GM10847 (cell line): ENCODE results near the gene ARL3.

ENCODE experiments used
- POLR2A ChIP-seq: IDR thresholded peaks from 2 replicates; pipeline ENCODE4 v1.6.1; 2011; ENCODE audit not compliant: insufficient read length; ENCODE audit errors: extremely low read depth

Gene ARL3

DNA sequence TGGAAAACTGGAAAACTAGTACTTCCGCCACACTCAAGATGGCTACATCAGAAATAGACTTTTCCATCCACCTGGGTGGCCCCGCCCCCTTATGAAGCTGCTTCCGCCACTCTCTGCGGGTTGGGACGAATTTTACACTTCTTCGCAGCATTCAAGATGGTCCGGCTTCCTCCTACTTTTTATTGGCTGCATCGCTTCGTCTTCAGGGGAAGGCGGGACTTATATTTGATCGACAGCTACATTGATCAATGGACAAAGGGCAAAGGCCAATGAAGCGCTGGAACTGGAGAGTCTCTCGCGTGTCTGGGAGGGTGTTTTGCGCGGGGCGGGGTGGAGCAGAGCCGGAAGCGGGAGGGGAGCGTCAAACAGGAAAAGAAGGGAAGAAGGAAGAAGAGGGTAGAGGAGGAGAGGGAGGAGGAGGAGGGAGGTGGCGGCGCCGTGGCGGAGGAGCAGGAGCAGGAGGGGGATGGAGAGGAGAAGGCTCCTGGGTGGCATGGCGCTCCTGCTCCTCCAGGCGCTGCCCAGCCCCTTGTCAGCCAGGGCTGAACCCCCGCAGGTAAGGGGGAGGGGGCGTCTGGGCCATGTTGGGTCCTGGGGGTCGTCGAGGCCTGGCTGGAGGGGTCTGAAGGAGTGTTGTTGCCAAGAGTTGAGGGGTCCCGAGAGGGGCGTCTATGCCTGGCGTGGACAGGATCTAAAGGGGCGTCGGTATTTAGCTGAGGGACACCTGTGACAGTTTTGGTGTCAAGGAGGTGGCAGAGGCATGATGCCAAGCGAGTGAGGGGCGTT, 29.6 kb upstream of the ARL3 start, which contains the start of gene WBP1L:
Gene WBP1L, plus strand, starts transcription at position 361 of the 786 bp plus-strand sequence. Its CDS starts 106 bp downstream, at position 467.
- peak; percentile 54 for TF ChIP-seq POLR2A

- TF ChIP-seq POLR2A, result no peak
Observed at GRCh38 chr10:102743078-102743587, 28.9 kb upstream of the ARL3 start.

DNA sequence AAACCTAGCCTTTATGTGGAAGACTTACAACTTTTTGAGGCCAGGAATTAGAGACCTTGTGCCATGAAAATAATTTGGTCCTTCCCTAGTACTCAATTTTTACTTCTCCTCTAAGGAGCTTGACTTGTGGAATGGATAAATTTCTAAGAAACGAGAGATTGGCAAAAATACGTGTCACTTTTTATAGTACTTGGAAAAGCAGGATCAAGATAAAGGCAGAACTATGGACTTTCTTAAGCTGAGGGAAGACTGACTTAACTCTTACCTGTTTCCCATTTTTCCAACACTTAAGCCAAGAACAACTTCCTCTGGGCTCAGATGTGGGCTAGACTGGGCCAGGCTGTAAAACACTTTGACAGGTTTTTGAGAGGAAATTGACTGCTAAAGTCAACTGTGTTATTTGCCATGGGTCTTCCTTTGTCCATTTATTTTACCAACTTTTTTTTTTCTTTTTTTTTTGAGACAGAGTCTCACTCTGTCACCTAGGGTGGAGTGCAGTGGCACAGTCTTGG, 27.6 kb upstream of the ARL3 start:
- TF ChIP-seq POLR2A, result no peak

DNA sequence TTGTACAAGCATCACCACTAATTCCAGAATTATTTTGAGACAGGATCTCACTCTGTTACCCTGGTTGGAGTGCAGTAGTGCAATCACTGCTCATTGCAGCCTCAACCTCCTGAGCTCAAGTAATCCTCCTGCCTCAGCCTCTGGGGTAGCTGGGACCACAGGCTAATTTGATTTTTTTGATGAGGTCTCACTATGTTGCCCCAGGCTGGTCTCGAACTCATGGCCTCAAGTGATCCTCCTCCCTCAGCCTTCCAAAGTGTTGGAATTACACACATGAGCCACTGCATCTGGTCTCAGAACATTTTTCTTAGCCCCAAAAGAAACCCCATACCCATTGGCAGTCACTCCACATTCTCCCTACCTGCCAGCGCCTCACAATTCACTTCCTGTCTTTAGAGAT, 26.0 kb upstream of the ARL3 start:
- TF ChIP-seq POLR2A, result no peak

DNA sequence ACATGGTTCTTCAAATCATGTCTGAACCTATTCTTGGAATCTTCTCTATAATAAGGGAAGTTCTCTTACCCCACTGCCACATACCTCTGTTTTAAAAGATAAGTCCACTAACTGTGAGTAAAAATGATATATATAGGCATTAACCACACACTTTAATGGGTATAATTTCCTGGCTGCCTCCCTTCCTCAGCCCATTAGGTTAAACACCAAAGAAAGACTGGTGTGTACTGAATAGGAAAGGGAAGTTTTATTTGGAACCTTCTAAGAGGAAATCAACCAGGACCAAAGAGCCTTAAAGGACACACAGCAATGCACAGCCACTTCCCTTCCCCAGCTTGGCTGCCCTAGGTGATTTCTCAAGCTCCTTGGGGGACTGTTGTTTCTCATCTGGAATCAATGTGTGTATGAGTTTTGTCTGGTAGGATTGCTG, 24.5 kb upstream of the ARL3 start:
- no peak for TF ChIP-seq POLR2A

DNA sequence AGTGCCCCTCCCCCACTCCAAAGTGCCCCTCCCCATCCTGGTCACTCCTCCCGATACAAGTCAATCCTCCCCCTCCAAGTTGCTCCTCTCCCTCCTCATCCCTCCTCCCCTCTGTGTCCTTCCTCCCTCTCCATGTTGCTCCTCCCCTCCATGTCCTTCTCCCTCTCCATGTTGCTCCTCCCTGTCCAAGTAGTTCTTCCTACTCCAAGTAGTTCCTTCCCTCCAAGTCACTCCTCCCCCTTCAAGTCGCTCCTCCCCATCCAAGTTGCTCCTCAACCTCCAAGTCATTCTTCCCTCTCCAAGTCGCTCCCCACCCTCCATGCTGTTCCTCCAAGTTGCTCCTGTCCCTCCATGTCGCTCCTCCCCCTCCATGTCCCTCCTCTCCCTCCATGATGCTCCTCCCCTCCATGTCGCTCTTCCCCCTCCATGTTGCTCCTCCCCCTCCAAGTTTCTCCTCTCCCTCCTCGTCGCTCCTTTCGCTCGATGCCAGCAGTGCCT, 20.9 kb upstream of the ARL3 start:
- TF ChIP-seq POLR2A, result no peak

GRCh38 chr10:102732661-102733060, 18.5 kb upstream of the ARL3 start:
- TF ChIP-seq POLR2A, result no peak

DNA sequence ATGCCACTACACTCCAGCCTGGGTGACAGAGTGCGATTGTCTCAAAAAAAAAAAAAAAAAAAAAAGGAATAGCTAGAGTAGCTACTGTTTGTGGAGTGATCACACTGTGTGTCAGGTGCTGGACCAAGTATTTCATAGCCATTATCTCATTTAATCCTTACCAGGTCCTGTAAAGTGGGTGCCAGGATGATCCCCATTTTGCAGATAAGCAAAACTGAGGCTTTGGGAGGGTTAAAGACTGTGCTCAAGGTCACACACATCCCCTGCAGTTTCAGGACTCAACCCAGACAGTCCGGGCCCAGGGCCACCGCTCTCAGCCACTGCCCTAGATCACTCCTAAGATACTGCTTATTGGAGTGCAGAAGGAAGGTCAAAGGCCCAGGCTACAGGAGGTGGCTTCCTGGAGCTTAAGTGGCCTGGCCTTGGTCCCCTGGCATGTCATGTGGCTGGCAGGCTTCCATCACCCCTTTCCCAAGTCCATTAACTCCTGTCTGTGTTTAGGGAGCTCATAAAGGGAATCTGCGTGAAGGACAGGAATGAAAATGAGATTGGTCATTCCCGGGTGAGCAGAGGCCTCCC, 17.1 kb upstream of the ARL3 start:
- no peak for TF ChIP-seq POLR2A

DNA sequence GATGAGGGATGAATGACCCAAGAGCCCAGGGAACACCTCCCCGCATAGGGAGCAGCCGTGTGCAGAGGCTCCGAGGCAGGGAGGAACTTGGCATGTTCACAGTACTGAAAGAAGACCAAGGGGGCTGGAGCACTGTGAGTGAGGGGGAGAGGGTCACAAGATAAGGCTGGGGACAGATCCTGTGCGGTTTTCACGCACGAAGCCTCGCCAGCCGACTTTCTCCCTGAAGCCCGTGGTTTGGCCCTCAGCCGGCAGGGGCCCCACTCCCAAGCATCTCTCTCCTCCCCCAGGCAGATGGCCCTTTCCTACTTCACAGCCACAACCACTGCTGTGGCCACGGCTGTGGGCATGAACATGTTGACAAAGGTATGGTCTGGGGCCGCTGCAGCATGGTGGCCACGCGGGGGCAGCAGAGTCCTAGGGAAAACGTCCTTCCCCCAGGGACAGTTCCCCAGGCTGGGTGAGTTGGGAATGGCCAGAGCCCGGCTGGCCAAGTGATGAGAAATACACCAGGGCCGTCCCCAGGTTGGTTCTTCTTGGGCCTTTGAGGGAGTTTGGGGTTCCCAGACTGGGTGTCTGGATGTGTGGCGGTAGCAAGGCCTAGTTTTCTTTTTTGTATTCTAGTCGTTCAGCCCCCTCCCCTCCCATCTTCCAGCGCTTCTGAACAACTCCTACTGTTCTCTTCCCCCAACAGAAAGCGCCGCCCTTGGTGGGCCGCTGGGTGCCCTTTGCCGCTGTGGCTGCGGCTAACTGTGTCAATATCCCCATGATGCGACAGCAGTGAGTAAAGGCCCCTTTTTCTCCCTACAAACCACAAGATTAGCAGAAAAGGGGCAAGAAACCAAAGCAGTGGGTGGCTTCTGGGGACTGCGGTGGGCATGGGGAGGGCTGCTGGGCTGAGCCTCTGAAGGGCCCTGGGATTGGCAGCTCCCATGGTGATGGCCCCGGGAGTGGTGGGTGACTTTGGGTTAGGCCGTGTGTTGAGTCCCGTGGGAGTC, 15.1 kb upstream of the ARL3 start:
- no peak for TF ChIP-seq POLR2A

DNA sequence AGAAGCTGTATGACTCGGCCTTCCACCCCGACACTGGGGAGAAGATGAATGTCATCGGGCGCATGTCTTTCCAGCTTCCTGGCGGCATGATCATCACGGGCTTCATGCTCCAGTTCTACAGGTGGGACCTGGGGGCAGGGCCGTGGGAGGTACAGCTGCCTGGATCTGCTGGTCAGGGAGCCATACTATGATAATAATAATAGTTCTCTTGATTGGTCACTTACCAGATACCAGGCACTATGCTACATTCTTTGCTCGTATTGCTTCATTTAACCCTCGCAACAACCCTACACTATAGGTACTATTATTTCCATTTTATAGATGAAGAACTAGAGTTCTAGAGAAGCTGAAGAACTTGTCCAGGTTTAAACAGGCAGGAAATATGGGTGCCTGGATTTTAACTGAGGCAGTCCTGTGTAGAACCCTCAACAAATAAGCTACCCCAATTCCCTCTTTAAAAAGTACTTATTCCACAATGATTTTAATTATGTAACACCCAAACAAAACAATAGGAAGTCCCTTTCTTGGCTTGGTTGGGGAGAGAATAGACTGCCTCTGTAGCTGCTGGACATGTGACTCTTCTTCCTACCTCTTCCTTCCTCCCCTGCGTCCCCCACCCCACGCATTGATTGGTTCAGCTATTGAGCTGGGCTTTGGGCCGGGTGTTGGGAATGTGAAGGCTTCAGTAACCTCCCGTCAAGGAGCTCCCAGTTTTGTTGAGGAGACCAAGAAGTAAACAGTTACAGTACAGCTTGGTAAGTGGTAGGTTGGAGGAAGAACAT, 13.0 kb upstream of the ARL3 start:
- TF ChIP-seq POLR2A, result no peak

DNA sequence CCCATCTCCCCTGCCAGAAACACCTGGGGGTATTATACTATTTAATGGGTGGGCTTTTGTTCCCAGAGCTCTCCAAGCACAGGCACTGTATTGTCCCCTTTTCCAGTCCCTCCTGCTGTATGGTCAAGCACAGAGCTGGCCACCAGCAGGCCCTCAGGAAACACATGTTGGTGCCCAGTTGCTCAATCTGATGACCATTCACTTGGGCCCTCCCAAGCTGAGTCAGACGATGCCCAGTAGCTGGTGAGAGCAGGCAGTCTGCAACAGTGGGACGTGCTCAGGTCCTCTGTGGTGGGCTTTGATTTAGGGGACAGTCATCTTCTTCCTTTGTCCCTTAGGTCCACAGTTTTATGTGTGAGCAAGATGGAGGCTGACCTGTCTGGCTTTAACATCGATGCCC, 12.1 kb upstream of the ARL3 start:
- TF ChIP-seq POLR2A, result no peak

DNA sequence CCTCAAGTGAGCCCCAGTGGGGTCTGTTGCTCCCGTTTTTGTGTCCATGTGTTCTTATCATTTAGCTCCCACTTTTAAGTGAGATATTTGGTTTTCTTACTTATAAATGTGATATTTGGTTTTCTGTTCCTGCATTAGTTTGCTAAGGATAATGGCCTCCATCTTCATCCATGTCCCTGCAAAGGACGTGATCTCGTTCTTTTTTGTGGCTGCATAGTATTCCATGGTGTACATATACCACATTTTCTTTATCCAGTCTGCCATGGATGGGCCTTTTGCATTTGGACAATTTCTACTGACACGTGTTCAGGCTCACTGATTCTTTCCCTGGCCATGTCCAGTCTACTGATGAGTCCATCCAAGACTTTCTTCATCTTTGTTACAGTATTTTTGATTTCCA, 9.8 kb upstream of the ARL3 start:
- no peak for TF ChIP-seq POLR2A

DNA sequence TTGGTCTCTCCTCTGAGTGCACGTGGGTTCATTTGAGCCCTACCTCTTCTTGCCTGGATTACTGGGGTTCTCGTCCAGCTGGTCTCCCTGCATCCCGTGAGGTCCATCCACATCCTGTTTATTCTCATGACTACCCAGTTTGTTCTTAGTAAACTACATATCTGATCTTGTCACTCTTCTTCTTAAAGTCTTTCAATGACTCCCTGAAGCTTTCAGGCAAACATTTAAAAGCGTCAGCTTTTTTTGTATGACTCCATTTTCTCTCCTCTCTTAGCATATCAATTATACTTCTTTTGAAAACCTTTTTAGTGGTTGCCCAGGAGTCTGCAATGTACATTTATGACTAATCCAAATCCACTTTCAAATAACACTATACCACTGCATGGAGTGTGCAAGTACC, 7.8 kb upstream of the ARL3 start:
- TF ChIP-seq POLR2A, result no peak

- TF ChIP-seq POLR2A, result no peak
Observed at GRCh38 chr10:102720775-102721301, 6.6 kb upstream of the ARL3 start.
